Thyroid gland (tissue), 4 donors: ENCODE measurements around the gene DOCK8. TPM values are rescaled to one million over a fixed set of nuclear protein-coding genes. Genes with fewer than 3 reads are reported as not detected.

ENCODE experiments used
- DNase-seq, 2 donors: peaks; one replicate each; pipeline ENCODE4 v3.0.0-alpha.2; 2019
- H3K27ac ChIP-seq, 3 donors: fragments of 200-600 bp; sonication (generic); 1 replicate in 2 of 3; 2 replicates in 1 of 3; pipeline ENCODE4 v1.5.1; 2016 to 2019; ENCODE audit warnings: mild to moderate bottlenecking in 1 of 3, moderate library complexity in 1 of 3
- H3K27me3 ChIP-seq: fragments of 200-600 bp; sonication (generic); one replicate; pipeline ENCODE4 v1.5.1; 2019
- H3K36me3 ChIP-seq, 2 donors: fragments of 200-600 bp; sonication (generic); one replicate each; pipeline ENCODE4 v1.5.1; 2016 to 2019
- H3K4me1 ChIP-seq, 2 donors: fragments of 200-600 bp; sonication (generic); one replicate each; pipeline ENCODE4 v1.5.1; 2017 to 2019
- H3K4me3 ChIP-seq, 3 donors: fragments of 200-600 bp; sonication (generic); replicated peaks in 1 of 3; 1 replicate in 2 of 3; 2 replicates in 1 of 3; pipeline ENCODE4 v1.5.1; 2016; ENCODE audit warnings: mild to moderate bottlenecking in 1 of 3
- H3K9me3 ChIP-seq: fragments of 200-600 bp; sonication (generic); one replicate; pipeline ENCODE4 v1.5.1; 2017
- POLR2A ChIP-seq, 2 donors: fragments of 450-650 bp; IDR thresholded peaks; one replicate each; pipeline ENCODE4 v1.6.1; 2017; ENCODE audit warnings: antibody characterized with exemption in 2 of 2, mild to moderate bottlenecking in 2 of 2, moderate library complexity in 1 of 2
- WGBS, 2 donors: methylation state at CpG; one replicate each; pipeline ENCODE4 v1.1.5; 2017; 5-methylcytosine and 5-hydroxymethylcytosine counted together
- intact Hi-C: fragments of 100-400 bp; cut with DNase I; formaldehyde crosslinking; loops from one replicate; pipeline ENCODE4 v1.15.1; 2023
- total RNA-seq, 4 donors: library from RNA; depleted of rRNA; stranded (reverse); fragments of >200 nt; gene quantifications; one replicate each; pipeline ENCODE4 v1.2.3, GENCODE V29; 2016
- TF ChIP-seq, protein P1 (sequence below), 6 experiments: fragments of 200-600 bp in 3 of 6; fragments of 450-650 bp in 3 of 6; sonication (generic) in 3 of 6; IDR thresholded peaks; one replicate each; pipeline ENCODE4 v1.5.1; 2016 to 2019; ENCODE audit warnings: antibody characterized with exemption in 6 of 6, mild to moderate bottlenecking in 2 of 6, inconsistent platforms in 1 of 6, moderate library complexity in 1 of 6

The DOCK8 gene
- total RNA-seq, 4 donors from 2014 or later = 10.1 to 19.5 (median 16.0) TPM

DNA sequence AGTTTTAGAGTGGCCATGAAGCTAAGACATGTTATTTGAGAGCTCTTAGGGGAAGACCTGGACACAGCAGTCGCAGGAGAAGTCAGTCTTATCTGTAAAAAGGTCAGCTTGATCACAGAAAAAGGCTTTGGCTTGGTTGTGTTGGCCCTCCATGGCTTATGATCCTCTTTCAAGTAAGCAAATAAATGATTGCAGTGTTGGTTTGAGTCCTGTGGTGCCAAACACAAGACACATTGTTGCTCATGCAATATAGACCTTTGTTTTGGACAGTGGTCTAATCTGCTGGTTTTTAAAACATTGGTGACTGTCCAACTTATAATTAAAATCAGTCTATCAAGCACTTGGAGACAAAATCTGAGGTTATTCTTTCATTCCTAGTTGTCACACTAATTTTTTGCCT is 54.0 kb downstream of the DOCK8 start:
- intact Hi-C loops = no loop called here
- WGBS, 2 donors = 82 to 90% methylated on average over 1 of the region's 1 CpG

DNA sequence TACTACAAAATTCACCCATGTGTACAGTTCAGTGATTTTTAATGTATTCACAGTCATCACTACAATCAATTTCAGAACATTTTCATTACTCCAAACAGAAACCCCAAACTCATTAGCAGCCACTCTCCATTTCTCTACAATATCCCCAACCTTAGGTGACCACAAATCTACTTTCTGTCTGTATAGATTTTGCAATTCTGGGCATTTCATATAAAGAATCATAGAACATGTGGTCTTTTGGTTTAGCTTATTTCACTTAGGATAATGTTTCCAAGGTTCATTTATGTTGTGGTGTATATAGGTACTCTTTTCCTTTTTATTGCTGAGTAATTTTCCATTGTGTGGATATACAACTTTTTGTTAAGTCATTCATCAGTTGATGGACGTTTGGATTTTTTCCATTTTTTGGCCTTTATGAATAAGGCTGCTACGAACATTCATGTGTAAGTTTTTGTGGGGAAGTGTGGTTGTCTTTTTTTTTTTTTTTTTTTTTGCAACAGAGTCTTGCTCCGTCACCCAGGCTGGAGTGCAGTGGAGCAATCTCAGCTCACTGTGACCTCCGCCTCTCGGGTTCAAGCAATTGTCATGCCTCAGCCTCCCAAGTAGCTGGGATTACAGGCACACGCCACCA is 54.5 kb downstream of the DOCK8 start:
- Histone ChIP-seq H3K27ac (no peak overlapping the region), H3K9me3 (no peaks in the 10 kb centered on the region), H3K36me3 (no peaks in the 10 kb centered on the region), H3K4me3 (no peak overlapping the region), H3K4me1 (no peaks in the 10 kb centered on the region), H3K27me3 (no peaks in the 10 kb centered on the region)
- DNase-seq = no peak
- intact Hi-C loops = no loop called here
- no peak for TF ChIP-seq POLR2A (IDR thresholded peaks at IDR 0.05)
- 89 to 94% methylated on average over 6 of the region's 6 CpGs for WGBS, 2 donors

More for the DNA sequence above, 54.0 kb downstream of the DOCK8 start:
- Histone ChIP-seq H3K4me3 (no peak overlapping the region), H3K27me3 (no peaks in the 10 kb centered on the region), H3K36me3 (no peaks in the 10 kb centered on the region), H3K4me1 (no peaks in the 10 kb centered on the region), H3K27ac (no peak overlapping the region), H3K9me3 (no peaks in the 10 kb centered on the region)
- no peak for DNase-seq
- TF ChIP-seq, protein P1, sequence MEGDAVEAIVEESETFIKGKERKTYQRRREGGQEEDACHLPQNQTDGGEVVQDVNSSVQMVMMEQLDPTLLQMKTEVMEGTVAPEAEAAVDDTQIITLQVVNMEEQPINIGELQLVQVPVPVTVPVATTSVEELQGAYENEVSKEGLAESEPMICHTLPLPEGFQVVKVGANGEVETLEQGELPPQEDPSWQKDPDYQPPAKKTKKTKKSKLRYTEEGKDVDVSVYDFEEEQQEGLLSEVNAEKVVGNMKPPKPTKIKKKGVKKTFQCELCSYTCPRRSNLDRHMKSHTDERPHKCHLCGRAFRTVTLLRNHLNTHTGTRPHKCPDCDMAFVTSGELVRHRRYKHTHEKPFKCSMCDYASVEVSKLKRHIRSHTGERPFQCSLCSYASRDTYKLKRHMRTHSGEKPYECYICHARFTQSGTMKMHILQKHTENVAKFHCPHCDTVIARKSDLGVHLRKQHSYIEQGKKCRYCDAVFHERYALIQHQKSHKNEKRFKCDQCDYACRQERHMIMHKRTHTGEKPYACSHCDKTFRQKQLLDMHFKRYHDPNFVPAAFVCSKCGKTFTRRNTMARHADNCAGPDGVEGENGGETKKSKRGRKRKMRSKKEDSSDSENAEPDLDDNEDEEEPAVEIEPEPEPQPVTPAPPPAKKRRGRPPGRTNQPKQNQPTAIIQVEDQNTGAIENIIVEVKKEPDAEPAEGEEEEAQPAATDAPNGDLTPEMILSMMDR (IDR thresholded peaks at IDR 0.05) = no peak
- no peak for TF ChIP-seq POLR2A (IDR thresholded peaks at IDR 0.05)

DNA sequence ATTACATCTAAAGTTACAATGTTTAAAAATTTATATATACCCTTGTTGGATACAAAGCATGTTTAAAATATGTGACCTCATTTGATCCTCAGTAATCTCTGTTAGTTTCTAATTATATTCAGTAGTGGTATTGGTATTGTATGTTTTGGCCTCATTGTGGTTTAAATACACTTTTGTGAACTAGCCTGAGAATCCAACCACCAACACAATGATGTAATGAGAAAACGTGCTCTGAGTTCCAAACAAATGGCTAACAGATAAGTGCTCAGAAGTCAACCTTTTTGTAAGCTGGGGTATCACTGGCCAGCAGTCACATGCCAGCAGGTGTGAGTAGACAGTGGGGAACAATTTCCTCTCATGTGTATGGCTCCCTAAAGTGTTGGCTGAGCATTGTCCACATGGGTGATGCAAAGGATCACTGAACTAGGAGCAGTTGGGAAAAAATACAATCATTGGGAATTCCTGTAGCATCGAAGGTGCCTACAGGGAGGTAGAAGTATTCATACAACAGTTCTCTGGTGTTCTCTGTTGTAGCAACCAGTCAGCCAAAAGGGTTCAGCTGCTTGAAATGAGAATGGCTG is 56.1 kb downstream of the DOCK8 start:
- intact Hi-C loops = no loop called here
- no peak for DNase-seq
- H3K27me3 ChIP-seq = no peaks in the 10 kb centered on the region
- no peak overlapping the region for H3K27ac ChIP-seq
- H3K9me3 ChIP-seq = no peaks in the 10 kb centered on the region
- no peak for TF ChIP-seq POLR2A (IDR thresholded peaks at IDR 0.05)
- TF ChIP-seq, protein P1 (IDR thresholded peaks at IDR 0.05) = no peak
- 79 to 89% methylated on average over 2 of the region's 2 CpGs for WGBS, 2 donors
- H3K4me1 ChIP-seq = no peaks in the 10 kb centered on the region
- no peaks in the 10 kb centered on the region for H3K36me3 ChIP-seq
- H3K4me3 ChIP-seq = no peak overlapping the region

DNA sequence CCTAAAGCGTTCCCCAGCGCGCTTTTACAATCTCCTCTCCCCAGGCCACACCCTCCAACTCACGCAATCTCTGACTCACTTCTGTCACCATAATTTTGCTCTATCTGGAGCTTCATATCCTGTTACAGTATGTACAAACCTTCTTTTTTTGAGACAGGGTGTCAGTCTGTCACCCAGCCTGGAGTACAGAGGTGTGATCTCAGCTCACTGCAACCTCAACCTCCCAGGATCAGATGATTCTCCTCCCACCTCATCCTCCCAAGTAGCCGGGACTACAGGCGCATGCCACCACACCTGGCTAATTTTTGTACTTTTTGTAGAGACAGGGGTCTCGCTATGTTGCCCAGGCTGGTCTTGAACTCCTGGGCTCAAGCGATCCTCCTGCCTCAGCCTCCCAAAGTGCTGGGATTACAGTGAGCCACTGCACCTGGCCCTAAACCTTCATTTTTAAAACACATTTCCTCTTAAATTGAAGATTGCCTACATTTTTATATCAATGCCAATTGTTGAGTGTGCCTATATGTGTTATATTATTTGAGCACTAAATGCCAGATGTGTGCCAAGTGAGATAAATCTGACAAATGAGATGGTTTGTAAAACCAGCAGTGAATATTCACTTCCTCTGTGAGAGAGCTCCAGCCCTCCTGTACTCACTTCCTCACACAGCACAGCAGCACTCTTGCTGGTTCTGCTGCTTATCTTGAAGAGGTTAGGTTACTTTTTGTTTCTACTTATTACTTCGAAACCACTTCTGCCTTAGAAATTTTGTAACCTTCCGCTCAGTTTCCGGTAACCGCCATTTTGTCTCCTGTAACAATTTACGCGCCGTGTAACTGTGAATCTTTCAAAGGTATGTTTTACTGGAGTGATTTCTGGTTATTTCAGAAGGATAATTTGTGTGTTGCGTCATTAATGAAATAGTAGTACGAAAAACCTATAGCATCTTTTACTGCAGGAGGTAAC is 57.9 kb downstream of the DOCK8 start:
- no peaks in the 10 kb centered on the region for H3K4me1 ChIP-seq
- intact Hi-C loops = no loop called here
- no peak for TF ChIP-seq POLR2A (IDR thresholded peaks at IDR 0.05)
- no peak for DNase-seq
- H3K4me3 ChIP-seq = no peak overlapping the region
- no peaks in the 10 kb centered on the region for H3K9me3 ChIP-seq
- 83 to 86% methylated on average over 17 of the region's 17 CpGs for WGBS, 2 donors
- no peak overlapping the region for H3K27ac ChIP-seq
- no peaks in the 10 kb centered on the region for H3K36me3 ChIP-seq
- no peaks in the 10 kb centered on the region for H3K27me3 ChIP-seq

DNA sequence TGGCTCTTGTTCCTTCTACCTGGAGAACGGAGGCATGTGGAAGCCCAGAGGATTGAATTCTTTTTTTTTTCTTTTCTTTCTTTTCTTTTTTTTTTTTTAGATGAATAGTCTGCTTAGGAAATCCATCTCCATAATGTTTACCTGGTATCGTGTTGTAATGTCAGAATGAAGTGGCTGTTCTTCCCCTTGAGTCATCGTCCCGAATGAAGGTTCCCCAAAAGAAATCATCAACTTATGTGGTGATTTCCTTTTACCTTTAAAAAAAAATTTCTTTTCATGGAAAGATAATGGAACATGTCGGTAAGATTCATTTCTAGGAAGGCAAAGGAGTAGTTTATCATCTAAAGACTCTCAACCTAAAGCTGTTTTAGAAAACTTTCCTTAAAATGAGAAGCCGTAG is 59.7 kb downstream of the DOCK8 start:
- no peaks in the 10 kb centered on the region for H3K4me1 ChIP-seq
- no peaks in the 10 kb centered on the region for H3K9me3 ChIP-seq
- 88 to 94% methylated on average over 6 of the region's 6 CpGs for WGBS, 2 donors
- TF ChIP-seq, protein P1 (IDR thresholded peaks at IDR 0.05) = no peak
- no peak for TF ChIP-seq POLR2A (IDR thresholded peaks at IDR 0.05)
- no peak overlapping the region for H3K27ac ChIP-seq
- no peaks in the 10 kb centered on the region for H3K36me3 ChIP-seq
- intact Hi-C loops = no loop called here
- no peak overlapping the region for H3K4me3 ChIP-seq
- no peak for DNase-seq
- no peaks in the 10 kb centered on the region for H3K27me3 ChIP-seq
